Common myeloid progenitor, CD34-positive (primary cell): ENCODE measurements around the gene AP2S1.
"Not testable (repeated sequence)": the region's sequence is repeated elsewhere in the genome, so short reads cannot be mapped to it uniquely, and the experiment has no call there.

Experiments used
- CTCF ChIA-PET: fragments of 350-600 bp; sonication (Branson Sonifier 250); formaldehyde crosslinking; loops from one replicate; lab custom pipeline; 2021; ENCODE audit warnings: antibody characterized with exemption; lab: Charles Lee
- POLR2A ChIA-PET: fragments of 350-600 bp; sonication (Branson Sonifier 250); formaldehyde crosslinking; loops from one replicate; lab custom pipeline; 2021; ENCODE audit warnings: antibody characterized with exemption; lab: Charles Lee
- DNase-seq, 3 donors: peaks; one replicate each; pipeline versions ENCODE4 v3.0.0 to v3.0.0-alpha.2; 2013
- H3K27ac ChIP-seq, 2 experiments: 1 replicate in 1 of 2; 2 replicates in 1 of 2; pipeline ENCODE4 v1.7.0; 2013; ENCODE audit warnings: inconsistent platforms in 2 of 2, low read length in 2 of 2, mild to moderate bottlenecking in 2 of 2, low read depth in 1 of 2, moderate library complexity in 1 of 2; ENCODE audit not compliant: severe bottlenecking in 2 of 2, insufficient read depth in 1 of 2, poor library complexity in 1 of 2
- H3K27me3 ChIP-seq, 5 experiments: replicated peaks in 2 of 5; 1 replicate in 3 of 5; 2 replicates in 2 of 5; pipeline versions ENCODE4 v1.6.1 to v1.7.0; 2013; ENCODE audit warnings: low read length in 4 of 5, mild to moderate bottlenecking in 2 of 5, moderate library complexity in 2 of 5, inconsistent platforms in 1 of 5; ENCODE audit not compliant: insufficient read depth in 5 of 5, control insufficient read depth in 4 of 5
- H3K36me3 ChIP-seq, 4 experiments: 1 replicate in 2 of 4; 2 replicates in 2 of 4; pipeline versions ENCODE4 v1.6.1 to v1.7.0; 2013; ENCODE audit warnings: low read length in 3 of 4, control low read depth in 1 of 4, mild to moderate bottlenecking in 1 of 4; ENCODE audit not compliant: control insufficient read depth in 4 of 4, insufficient read depth in 4 of 4
- H3K4me1 ChIP-seq, 4 experiments: 1 replicate in 3 of 4; 2 replicates in 1 of 4; pipeline versions ENCODE4 v1.6.1 to v1.7.1; 2013; ENCODE audit warnings: low read length in 3 of 4, mild to moderate bottlenecking in 3 of 4, control low read depth in 1 of 4, inconsistent platforms in 1 of 4, moderate library complexity in 1 of 4; ENCODE audit not compliant: control insufficient read depth in 4 of 4, insufficient read depth in 4 of 4; ENCODE audit errors: control extremely low read depth in 1 of 4
- H3K4me3 ChIP-seq, 7 experiments: 1 replicate in 4 of 7; 2 replicates in 3 of 7; pipeline versions ENCODE4 v1.5.1 to v1.7.0; 2013; ENCODE audit warnings: mild to moderate bottlenecking in 7 of 7, low read length in 6 of 7, moderate library complexity in 6 of 7, inconsistent platforms in 2 of 7, low read depth in 2 of 7, control low read depth in 1 of 7; ENCODE audit not compliant: insufficient read depth in 4 of 7, control insufficient read depth in 1 of 7; ENCODE audit errors: extremely low read depth in 1 of 7
- H3K9me3 ChIP-seq, 5 experiments: 1 replicate in 4 of 5; 2 replicates in 1 of 5; pipeline versions ENCODE4 v1.6.1 to v1.7.1; 2013; ENCODE audit warnings: low read length in 4 of 5, mild to moderate bottlenecking in 2 of 5, inconsistent platforms in 1 of 5, low read depth in 1 of 5, moderate library complexity in 1 of 5; ENCODE audit not compliant: control insufficient read depth in 4 of 5, insufficient read depth in 2 of 5; ENCODE audit errors: control extremely low read depth in 1 of 5
- WGBS: methylation state at CpG from one replicate; pipeline ENCODE4 v1.1.5; 2013; ENCODE audit not compliant: insufficient coverage; 5-methylcytosine and 5-hydroxymethylcytosine counted together

The AP2S1 gene

DNA sequence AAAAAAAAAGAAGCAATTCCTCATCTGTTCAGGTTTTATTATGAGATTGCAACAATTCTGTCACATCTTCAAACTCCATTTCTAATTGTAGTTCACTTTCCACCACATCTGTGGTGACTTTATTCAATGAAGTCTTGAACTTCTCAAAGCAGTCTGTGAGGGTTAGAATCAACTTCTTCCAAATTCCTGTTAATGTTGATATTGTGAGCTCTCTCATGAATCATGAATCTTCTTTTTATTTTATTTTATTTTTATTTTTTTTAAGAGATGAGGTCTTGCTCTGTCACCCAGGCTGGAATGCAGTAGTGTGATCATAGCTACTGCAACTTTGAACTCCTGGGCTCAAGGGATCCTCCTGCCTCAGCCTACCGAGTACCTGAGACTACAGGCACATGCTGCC is 29.8 kb upstream of the AP2S1 start:
- Histone ChIP-seq H3K36me3 (peaks cover 0 to 4% (median under 1%) of the 10 kb centered on the region in 4 experiments), H3K27me3 (no peaks in the 10 kb centered on the region), H3K4me3 (no peak overlapping the region), H3K9me3 (no peaks in the 10 kb centered on the region), H3K4me1 (no peaks in the 10 kb centered on the region), H3K27ac (no peak overlapping the region)
- 100% methylated on average over 1 of the region's 1 CpG for WGBS
- CTCF ChIA-PET: interaction anchor here (0.6 to 1.0 kb wide), 2 partner anchors 61 to 143 kb away, joined by 3 to 4 read pairs; no protein-coding TSS in a partner anchor
- DNase-seq: no peak
- POLR2A ChIA-PET: no interaction called here

DNA sequence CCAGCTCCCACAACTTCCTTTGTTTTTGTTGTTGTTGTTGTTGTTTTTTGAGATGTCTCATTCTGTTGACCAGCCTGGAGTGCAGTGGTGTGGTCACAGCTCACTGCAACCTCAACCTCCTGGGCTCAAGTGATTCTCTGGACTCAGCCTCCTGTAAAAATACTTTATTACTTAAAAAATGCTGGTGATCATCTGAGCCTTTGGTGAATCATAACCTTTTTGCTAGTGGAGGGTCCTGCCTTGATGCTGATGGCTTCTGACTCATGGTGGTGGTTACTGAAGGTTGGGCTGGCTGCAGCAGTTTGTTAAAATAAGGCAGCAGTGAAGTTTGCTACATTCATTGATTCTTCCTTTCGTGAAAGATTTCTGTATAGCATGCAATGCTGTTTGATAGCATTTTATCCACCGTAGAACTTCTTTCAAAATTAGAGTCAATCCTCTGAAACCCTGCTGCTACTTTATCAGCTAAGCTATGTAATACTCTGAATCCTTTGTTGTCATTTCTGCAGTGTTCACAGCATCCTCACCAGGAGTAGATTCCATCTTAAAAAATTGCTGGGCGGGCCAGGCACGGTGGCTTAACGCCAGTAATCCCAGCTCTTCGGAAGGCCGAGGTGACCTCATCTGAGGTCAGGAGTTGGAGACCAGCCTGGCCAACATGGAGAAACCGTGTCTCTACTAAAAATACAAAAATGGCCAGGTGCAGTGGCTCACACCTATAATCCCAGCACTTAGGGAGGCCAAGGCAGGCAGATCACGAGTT is 28.1 kb upstream of the AP2S1 start:
- ChIA-PET CTCF (interaction anchor here (0.7 to 0.9 kb wide), 2 partner anchors 10 to 70 kb away, joined by 3 read pairs; no protein-coding TSS in a partner anchor), POLR2A (interaction anchor here (0.7 kb wide), 1 partner anchor 20 kb away, joined by 3 read pairs; no protein-coding TSS in a partner anchor)
- Histone ChIP-seq H3K27ac (no peak overlapping the region), H3K4me1 (no peaks in the 10 kb centered on the region), H3K4me3 (no peak overlapping the region), H3K36me3 (peaks cover 0 to 4% (median under 1%) of the 10 kb centered on the region in 4 experiments), H3K27me3 (no peaks in the 10 kb centered on the region), H3K9me3 (no peaks in the 10 kb centered on the region)
- WGBS: 97% methylated on average over 7 of the region's 9 CpGs
- DNase-seq: peak in 1 of 3 donors; percentile 16

- Histone ChIP-seq H3K4me3 (no peak overlapping the region), H3K9me3 (no peaks in the 10 kb centered on the region), H3K36me3 (peaks cover 0 to 6% (median under 1%) of the 10 kb centered on the region in 4 experiments), H3K4me1 (no peaks in the 10 kb centered on the region), H3K27me3 (no peaks in the 10 kb centered on the region), H3K27ac (no peak overlapping the region)
- WGBS: 96% methylated on average over 5 of the region's 6 CpGs
- POLR2A ChIA-PET: no interaction called here
- DNase-seq: no peak
- CTCF ChIA-PET: no interaction called here
These were observed 25.0 kb upstream of the AP2S1 start for GRCh38 chr19:46875657-46876056.

DNA sequence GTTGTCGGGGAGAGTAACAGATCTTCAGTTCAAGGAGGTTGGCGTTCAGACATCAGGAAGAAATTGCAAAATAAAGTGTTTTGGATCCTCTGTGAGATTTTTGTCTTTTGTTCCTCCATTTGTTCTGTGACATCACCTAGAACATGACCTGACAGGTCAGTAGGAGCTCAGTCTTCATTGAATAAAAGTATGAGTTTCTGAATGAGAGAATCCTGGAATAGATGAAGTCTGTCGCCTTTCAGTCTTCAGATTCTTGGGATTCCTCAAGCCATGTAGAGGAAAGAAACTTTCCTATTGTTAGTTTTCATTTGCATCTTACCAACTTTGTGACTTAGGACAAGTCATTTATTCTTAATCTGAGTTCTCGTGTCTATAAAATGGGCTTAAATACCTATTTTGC is 24.6 kb upstream of the AP2S1 start:
- H3K4me1 ChIP-seq: no peaks in the 10 kb centered on the region
- no peaks in the 10 kb centered on the region for H3K9me3 ChIP-seq
- CTCF ChIA-PET: no interaction called here

DNA sequence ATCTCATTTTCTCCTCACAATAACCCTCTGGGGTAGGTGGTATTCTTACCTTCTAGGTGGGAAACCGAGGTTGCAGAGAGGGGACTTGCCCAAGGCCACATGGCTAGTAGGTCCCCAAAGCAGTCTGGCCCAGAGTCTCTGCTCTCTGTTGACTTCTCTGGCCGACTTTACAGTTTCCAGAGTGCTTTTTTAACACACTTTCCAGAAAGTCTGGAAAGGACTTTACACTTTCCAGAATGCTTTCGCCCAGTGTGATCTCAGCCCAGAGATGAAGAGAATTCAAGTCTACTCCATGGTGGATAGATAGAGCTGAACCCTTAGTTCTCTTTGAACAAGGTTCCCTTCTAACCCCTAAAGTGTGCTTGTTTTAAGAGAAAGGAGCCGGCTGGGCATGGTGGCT is 22.3 kb upstream of the AP2S1 start:
- ChIA-PET POLR2A (no interaction called here), CTCF (interaction anchor here (0.7 kb wide), 1 partner anchor 23 kb away, joined by 3 read pairs; no protein-coding TSS in a partner anchor)
- no peaks in the 10 kb centered on the region for H3K4me1 ChIP-seq
- no peaks in the 10 kb centered on the region for H3K9me3 ChIP-seq
- WGBS: 88% methylated on average over 3 of the region's 4 CpGs
- peaks cover 0 to 6% (median 0%) of the 10 kb centered on the region in 4 experiments for H3K36me3 ChIP-seq
- H3K27me3 ChIP-seq: no peaks in the 10 kb centered on the region
- no peak overlapping the region for H3K27ac ChIP-seq
- H3K4me3 ChIP-seq: no peak overlapping the region
- no peak for DNase-seq

More for the DNA sequence above, 24.6 kb upstream of the AP2S1 start:
- POLR2A ChIA-PET: no interaction called here
- Histone ChIP-seq H3K27ac (no peak overlapping the region), H3K4me3 (no peak overlapping the region), H3K36me3 (peaks cover 0 to 6% (median under 1%) of the 10 kb centered on the region in 4 experiments), H3K27me3 (no peaks in the 10 kb centered on the region)
- 100% methylated on average over 1 of the region's 4 CpGs for WGBS
- no peak for DNase-seq

DNA sequence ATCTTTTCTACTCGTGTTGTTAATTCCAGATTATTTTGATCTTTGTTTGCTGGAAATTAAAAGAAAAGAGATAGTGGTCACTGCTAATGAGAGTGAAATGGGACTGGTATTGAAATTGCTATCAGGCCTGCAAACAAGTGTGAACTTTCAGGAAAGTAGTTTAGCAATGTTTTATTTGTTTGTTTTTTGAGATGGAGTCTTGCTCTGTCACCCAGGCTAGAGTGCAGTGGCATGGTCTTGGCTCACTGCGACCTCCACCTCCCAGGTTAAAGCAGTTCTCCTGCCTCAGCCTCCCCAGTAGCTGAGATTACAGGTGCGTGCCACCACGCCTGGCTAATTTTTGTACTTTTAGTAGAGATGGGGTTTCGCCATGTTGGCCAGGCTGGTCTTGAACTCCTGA is 20.5 kb upstream of the AP2S1 start:
- H3K4me3 ChIP-seq, H3K27me3 ChIP-seq, H3K9me3 ChIP-seq, CTCF ChIA-PET, DNase-seq, H3K36me3 ChIP-seq, POLR2A ChIA-PET, H3K27ac ChIP-seq: not testable (repeated sequence)
- WGBS: 93% methylated on average over 3 of the region's 5 CpGs
- H3K4me1 ChIP-seq: peaks cover 3 to 13% (median 6%) of the 10 kb centered on the region in 4 experiments
